NCI-H748 (cell line): ENCODE results near the gene PVALEF.
"Not testable (repeated sequence)": the region's sequence is repeated elsewhere in the genome, so short reads cannot be mapped to it uniquely, and the experiment has no call there.

Experiments used
- DNase-seq: peaks from one replicate; lab custom pipeline; 2025; ENCODE audit not compliant: unreplicated experiment; lab: John Stamatoyannopoulos, UW

Gene PVALEF

GRCh38 chr17:81143200-81143527 is 22.1 kb upstream of the PVALEF start:
- no peak for DNase-seq

GRCh38 chr17:81143717-81144422 is 21.4 kb upstream of the PVALEF start:
- DNase-seq, result no peak

- DNase-seq, result no peak
These were observed 20.9 kb upstream of the PVALEF start for GRCh38 chr17:81144423-81144781.

GRCh38 chr17:81146208-81146607 is 19.1 kb upstream of the PVALEF start:
- not testable (repeated sequence) for DNase-seq

- DNase-seq, result no peak
These were observed 17.6 kb upstream of the PVALEF start for GRCh38 chr17:81147701-81148100.

GRCh38 chr17:81148571-81148970 is 16.7 kb upstream of the PVALEF start:
- DNase-seq, result no peak

- no peak for DNase-seq
These were observed 16.2 kb upstream of the PVALEF start for GRCh38 chr17:81148986-81149533.

- no peak for DNase-seq
These were observed 14.8 kb upstream of the PVALEF start for GRCh38 chr17:81150377-81151077.

GRCh38 chr17:81151278-81151677 is 14.0 kb upstream of the PVALEF start:
- DNase-seq, result no peak

GRCh38 chr17:81152288-81152828 is 12.9 kb upstream of the PVALEF start:
- DNase-seq, result no peak

- DNase-seq, result no peak
These were observed 11.9 kb upstream of the PVALEF start for GRCh38 chr17:81153340-81153803.

- not testable (repeated sequence) for DNase-seq
These were observed 11.3 kb upstream of the PVALEF start for GRCh38 chr17:81154016-81154415.

- DNase-seq, result no peak
These were observed 10.3 kb upstream of the PVALEF start for GRCh38 chr17:81154961-81155360.

- no peak for DNase-seq
These were observed 8.2 kb upstream of the PVALEF start for GRCh38 chr17:81156866-81157805.

GRCh38 chr17:81157848-81158687 is 7.2 kb upstream of the PVALEF start:
- no peak for DNase-seq

- DNase-seq, result no peak
These were observed 6.4 kb upstream of the PVALEF start for GRCh38 chr17:81158688-81159590.

- DNase-seq, result no peak
These were observed 5.6 kb upstream of the PVALEF start for GRCh38 chr17:81159611-81160265.

GRCh38 chr17:81160306-81160705 is 5.0 kb upstream of the PVALEF start:
- DNase-seq, result no peak
